Muscle of back (tissue), 11 donors: ENCODE data around the gene CXCR6. TPM values are rescaled to one million over a fixed set of nuclear protein-coding genes. Genes with fewer than 3 reads are reported as not detected.
"Not testable (repeated sequence)": the region's sequence is repeated elsewhere in the genome, so short reads cannot be mapped to it uniquely, and the experiment has no call there.

Source experiments
- DNase-seq, 3 donors: peaks; one replicate each; pipeline versions ENCODE4 v3.0.0 to v3.0.0-alpha.2; 2013
- polyA plus RNA-seq, 10 donors: library from polyadenylated mRNA; unstranded; fragments of 120-200 nt; gene quantifications; one replicate each; pipeline ENCODE4 v1.2.1, GENCODE V29; 2013; ENCODE audit not compliant: insufficient read length in 10 of 10

The CXCR6 gene
- polyA plus RNA-seq, 10 donors, result 0.12 to 0.66 (median 0.34) TPM

DNA sequence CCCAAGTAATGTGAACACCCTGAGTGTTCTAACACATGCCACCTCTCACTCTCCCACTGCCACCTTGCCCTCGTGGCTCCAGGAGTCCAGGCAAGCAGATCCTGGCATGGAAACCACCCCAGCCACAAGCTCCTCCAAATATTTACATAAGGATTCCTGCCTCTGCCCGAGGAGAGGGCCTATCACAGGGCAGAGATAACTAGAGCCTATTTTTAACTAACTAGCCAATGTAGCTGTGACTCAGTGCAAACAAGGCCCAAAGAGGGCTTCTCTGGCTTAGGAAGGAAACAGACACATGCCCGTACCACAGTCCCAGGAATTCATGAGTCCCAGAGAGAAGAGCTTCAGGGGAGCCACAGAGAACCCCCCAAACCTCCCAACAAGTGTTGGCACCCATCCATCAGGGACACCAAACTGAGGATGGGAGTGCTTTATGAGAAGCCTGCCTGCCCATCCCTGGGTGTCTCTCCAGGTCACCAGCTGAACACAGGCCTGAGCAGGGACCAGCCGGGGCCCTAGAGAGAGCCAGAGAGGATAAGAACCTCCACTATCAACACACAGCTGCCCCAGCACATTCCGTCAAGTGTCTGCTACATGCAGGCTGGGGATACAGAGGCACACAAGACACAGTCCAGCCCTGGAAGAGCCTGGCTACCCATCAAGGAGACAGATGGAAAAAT, 43.2 kb downstream of the CXCR6 start:
- no peak for DNase-seq

DNA sequence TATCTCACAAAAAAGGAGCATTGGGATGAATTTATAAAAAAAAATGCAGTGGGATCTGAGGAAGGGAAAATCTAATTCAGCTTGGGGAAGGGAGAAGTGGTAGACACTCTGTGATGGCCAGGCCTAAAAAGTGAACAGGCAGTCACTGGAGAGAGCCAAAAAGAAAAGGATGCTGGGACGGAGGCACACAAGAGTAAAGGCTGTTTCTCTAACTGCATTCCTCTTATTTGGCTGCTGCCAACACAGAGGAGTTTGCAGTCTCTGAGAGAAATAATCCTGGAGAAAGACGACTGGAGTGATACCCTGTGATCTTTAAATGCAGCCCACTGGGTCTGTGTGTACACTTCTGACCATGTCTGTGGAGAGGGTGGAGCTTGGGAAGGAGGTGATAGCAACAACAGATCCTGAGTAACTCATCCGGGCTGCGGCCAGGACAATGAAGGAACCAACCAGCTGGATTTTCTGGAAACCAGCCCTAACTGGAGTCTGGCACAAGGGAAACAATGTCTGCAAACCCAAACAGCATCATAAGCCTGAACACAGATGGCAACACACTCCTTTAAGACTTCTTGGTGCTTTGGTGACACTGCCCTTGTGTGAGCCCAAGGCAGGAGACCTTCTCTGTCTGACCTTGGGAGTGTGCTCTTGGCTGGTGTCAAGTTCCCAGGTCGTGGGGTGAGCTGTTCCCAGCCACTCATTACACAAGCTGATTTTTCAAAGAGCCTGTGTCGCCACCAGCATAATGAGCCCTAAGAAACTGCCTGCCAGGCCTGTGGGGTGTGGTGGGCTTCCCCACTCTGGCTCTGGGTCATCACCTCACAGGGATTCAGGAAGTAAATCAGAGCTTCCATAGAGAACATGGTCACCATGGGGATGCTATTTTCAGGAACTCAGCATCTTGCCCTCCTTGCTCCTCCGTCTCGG, 44.4 kb downstream of the CXCR6 start:
- DNase-seq, result peak in 1 of 3 donors; percentile 79

DNA sequence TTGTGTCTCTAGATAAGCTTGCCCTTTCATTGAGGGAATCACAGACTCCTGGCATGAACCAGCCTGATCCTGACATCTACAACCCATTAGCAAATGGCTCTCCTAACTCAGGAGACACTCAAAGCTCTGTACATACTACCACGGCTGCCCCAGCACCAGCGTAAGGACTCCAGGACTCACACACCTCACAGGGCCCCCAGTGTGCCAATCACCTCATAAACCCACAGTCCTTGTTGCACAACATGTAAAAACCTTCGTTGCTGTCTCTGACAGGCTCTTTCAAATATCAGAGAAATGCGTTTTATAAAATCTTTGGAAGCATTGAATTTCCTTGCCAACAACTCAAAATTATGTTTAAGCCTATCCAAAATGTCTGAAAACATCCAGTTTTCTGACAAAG, 45.1 kb downstream of the CXCR6 start:
- DNase-seq, result no peak

DNA sequence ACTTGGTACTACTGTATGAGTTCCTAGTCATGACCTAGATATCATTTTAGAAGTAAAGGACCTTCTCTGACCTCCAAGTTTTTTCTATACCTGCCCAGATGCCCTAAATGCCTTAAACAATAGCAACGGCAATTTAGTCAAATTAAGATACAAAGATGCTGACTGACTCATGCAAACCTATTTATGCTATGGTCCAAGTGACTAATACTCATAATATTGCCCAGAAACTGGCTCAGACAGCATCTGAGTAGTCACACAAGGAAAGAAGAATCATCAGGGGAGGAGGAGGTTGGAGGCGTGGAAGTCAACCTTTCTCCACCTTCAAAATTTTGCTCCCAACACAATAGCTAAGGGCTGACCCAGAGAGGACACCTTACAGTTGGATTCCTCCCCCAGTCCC, 45.5 kb downstream of the CXCR6 start:
- DNase-seq, result no peak

DNA sequence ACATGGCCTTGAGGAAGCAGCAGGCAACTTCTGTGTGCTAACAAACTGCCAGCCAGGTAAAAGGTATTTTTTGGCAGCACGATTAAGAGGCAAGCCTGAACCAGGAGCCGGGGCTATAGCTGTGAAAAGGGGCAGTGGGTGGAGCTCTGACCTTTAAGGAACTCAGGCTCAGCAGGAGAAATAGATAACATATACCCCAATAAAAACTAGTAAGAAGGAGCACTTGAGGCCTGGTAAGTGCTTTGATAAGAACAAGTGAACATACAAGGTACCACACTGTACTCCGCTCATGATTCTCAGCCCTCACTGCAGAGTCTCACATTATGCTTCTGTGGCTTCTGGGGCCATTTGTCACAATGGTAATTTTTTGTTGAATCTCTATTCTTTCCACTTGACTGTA, 46.9 kb downstream of the CXCR6 start:
- DNase-seq, result no peak

DNA sequence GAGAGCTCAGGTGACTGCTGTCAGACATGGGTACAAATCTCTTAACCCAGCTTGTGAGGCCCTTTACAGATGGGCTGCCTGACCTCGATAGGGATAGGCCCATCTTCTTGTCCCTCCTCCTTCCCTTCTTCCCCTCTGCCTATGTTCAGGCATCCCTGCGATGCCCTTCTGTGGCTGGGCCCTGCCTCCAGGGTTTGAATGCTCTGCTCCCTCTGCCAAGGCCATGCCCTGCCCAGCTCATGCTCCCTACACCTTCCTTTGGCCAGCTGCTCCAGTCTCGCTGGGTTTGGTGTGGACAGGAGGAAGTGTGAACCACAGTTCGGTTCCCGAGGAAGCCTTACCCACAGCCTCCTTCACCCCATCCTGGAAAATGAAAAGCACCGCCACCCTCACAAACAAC, 48.1 kb downstream of the CXCR6 start:
- DNase-seq, result no peak

DNA sequence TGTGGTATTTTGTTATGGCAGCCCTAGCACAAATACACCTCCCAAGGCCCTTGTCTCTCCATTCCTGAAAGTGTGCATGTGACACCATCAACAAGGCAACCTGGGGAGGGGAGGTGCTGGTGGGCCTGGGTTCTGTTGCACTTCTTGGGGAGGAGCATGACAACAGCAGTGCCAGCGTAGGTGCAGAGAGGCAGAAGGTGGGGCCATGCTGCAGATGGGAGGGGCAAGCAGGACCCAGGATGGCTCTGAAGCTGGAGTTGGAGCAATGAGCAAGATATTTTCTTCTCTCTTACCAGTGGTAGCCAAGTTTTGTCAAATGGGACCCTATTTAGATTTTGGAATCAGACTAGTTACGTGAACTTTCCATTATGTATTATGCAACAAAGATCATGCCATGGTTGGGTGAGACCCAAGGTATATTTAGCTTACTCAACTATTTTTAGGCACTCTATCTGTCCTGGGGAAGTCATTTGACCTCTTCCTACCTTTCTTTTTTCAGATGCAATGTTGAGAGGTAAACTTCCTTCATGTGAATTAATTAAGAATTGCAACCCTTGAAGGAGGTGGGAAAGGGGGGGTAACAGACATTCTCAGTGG, 49.0 kb downstream of the CXCR6 start:
- DNase-seq, result no peak

DNA sequence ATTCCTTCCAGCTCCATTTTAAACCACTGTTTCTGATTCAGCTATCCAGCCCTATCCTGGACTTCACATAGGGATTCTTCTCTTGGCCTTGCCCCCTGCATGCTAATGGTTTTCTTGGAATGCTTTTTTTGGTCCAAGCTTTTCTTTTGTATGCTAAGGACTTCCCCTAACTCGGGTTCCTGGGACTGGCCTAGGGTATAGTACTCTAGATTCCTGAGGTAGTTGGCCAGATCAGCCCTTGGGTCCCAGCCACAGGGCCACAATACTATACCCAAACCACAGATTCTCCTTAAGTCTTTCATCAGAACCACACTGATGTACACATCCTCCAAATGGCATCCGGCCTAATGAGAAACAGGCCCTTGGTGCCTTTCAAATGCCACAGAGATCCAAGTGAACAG, 49.6 kb downstream of the CXCR6 start:
- DNase-seq, result peak in 1 of 3 donors; percentile 87

DNA sequence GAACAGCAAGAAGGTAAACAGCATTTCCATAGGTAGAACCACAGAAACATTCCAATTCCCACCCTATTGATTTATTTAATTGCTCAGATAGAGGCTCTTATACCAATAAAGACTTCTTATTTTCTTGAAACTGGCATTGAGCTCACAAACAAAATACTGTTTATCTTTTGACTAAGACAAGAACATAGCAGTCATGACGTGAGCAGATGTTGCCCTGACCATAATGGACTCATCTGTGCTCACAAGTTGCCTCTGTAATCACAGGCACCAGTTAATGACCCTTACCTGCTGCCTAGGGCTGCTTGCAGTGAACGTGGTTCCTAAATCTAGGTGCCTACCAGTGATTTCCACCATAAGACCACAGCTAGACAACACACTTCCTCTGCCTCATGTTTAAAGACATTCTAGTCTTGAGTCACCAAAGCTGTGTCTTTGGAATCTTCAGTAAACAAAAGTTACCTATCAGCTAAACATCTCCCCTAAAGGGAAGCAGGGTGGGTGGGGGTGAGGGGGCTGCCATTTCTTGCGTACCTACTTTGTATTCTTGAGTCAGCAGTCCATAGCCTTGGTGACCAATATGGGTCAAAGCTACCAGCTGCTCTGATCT, 50.3 kb downstream of the CXCR6 start:
- no peak for DNase-seq

DNA sequence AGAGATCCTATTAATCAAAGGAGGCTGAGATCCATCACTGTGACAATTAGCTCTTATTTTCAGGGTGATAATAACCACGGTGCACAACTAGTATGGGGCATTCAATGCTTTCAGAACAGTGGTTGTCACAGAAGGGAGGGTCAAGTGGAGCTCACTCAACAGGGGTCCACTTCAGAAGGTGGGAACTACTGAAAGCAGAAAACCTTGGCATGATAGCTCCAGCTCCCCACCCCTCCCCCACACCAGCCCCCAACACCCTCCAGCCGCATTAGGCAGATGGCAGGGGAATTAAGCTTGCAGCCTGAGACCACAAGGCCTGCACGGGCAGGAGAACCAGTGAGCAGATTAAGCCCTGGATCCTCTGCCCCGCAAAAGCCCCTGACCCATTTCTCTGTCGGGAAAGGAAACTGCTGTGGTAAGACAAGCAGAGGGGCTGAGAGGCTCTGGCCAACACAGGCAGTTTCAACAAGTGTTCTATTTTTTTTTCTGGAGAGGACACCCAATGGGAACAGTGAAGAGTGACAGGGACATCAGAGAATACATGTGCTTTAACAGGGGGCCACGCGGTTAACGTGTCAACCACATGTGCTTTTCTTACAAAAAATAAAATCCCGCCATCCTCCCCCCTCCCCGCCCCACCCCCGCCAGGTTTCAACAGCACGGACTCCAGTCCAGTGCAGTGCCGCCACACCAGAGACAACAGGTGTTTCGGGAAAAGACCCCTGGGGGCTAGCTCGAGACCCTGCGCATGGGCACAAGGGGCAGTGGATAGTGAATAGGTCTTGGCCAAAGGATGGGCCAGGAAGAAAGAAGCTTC, 51.4 kb downstream of the CXCR6 start:
- DNase-seq, result no peak

DNA sequence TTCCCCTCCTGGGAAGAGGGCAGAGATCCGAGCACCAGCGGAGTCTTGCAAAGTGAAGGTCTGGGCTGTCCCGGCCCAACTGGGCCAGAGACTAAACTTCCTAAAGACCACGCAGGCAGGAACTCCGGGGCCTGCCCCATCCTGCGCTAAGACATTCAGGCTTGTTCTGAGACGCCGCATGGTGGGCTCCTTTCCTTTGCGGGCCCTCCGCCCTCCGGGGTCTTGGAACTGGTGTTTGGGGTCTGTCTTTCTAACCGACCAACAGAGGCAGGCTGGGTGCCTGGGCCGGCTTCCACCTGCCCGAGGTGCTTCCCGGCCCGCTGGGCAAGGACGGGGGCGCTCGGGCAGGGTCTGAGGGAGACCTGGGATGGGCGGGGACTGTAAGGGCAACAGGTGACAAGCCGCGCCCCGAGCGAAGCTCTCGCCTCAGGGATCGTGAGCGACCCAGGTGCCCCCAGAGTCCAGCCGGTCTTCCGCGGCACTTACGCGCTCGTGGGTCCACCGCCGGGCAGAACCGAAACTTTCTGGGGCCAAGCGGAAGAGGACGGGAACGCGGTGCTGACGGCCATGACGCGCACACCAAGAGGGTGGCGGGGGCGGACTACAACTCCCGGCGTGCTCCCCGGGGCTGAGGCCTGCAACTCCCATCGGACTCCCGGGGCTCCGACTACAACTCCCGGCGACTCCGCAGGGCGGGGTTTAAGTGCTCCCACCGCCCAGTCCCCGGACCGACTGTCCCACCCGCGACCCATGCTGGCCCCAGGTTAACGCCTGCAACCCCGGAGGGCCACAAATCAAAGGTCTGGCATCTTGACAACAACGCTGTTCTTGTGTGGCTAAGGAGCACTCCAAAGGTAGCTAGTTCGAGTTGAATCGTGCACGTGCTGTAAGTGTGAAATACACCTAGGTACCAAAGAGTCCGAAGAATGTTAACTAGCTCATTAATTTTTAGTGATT, 52.2 kb downstream of the CXCR6 start, which contains the start of gene FYCO1:
Gene FYCO1, minus strand, starts transcription at position 589 of the 957 bp plus-strand sequence. CDS start 10,914 bp downstream, outside the sequence.
- DNase-seq, result peak; percentile 81 to 96 (median 89)

DNA sequence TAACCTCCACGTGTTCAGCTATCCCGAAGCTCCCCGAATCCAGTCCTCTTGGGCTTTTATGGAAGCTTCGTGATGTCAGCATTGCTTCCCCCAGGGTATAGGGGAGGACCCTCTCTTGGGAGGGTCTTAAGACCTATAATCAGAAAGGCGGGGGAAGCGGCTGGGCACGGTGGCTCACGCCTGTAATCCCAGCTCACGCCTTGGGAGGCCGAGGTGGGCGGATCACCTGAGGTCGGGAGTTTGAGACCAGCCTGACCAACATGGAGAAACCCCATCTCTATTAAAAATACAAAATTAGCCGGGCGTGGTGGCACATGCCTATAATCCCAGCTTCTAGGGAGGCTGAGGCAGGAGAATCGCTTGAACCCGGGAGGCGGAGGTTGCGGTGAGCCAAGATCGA, 54.2 kb downstream of the CXCR6 start:
- DNase-seq, result not testable (repeated sequence)

DNA sequence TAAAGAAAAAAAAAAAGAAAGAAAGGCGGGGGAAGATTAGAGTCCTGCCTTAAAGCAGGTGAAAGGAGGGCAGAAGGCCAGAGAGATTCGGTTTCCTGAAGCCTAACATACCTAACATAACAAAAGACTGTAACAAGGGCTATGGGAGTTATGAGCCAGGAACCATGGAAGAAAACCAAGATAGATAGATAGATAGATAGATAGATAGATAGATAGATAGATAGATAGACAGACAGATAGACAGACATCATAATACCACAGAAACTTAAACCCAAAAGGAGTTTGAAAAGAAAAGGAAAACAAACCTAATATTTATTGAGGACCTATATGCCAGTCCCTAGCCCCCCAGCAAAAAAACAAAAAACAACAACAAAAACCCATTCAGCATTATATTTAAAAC, 54.7 kb downstream of the CXCR6 start:
- no peak for DNase-seq

Other genes starting within 250 kb of the CXCR6 start
- gene SLC6A20, start 146.9 kb upstream of the CXCR6 start, polyA plus RNA-seq, result under 1 TPM; 0.09 to 0.29 (median 0.16) TPM
- gene LZTFL1, start 101.3 kb upstream of the CXCR6 start, polyA plus RNA-seq, result 10 to 100 TPM; 13.1 to 21.7 (median 16.0) TPM
- gene CCR9, start 56.9 kb upstream of the CXCR6 start, polyA plus RNA-seq, result under 1 TPM in 3 of 10 donors, not detected in 7; 0.11 to 0.31 (median 0.13) TPM
- 10 to 100 TPM; 23.2 to 39.4 (median 30.1) TPM for gene FYCO1, start 52.4 kb downstream of the CXCR6 start, polyA plus RNA-seq
- gene XCR1, start 84.0 kb downstream of the CXCR6 start, polyA plus RNA-seq, result under 1 TPM; 0.05 to 0.90 (median 0.19) TPM